Naive thymus-derived CD4-positive, alpha-beta T cell (primary cell): ENCODE results near the gene LCLAT1. TPM values are rescaled to one million over a fixed set of nuclear protein-coding genes. Genes with fewer than 3 reads are reported as not detected.

Experiments used
- ATAC-seq: fragments of 150-1000 bp; cut with Tn5 transposase; 2 replicates; pipeline ENCODE4 v1.10.0; 2021; ENCODE audit warnings: mild to moderate bottlenecking, moderate library complexity
- CTCF ChIA-PET: fragments of 350-600 bp; sonication (Branson Sonifier 250); formaldehyde crosslinking; loops from one replicate; lab custom pipeline; 2021; ENCODE audit warnings: antibody characterized with exemption; lab: Charles Lee
- POLR2A ChIA-PET: fragments of 350-600 bp; sonication (Branson Sonifier 250); formaldehyde crosslinking; loops from one replicate; lab custom pipeline; 2021; ENCODE audit warnings: antibody characterized with exemption, inconsistent platforms; lab: Charles Lee
- DNase-seq, 9 donors: peaks; one replicate each; pipeline versions ENCODE4 v3.0.0 to v3.0.0-alpha.2; 2020 to 2022; ENCODE audit warnings: mixed read lengths in 1 of 9
- H3K27ac ChIP-seq: one replicate; pipeline ENCODE4 v1.7.0; 2013; ENCODE audit warnings: mild to moderate bottlenecking, low read depth, low read length, moderate library complexity
- H3K27me3 ChIP-seq, 2 donors: one replicate each; pipeline ENCODE4 v1.7.0; 2013; ENCODE audit warnings: low read length in 2 of 2, mild to moderate bottlenecking in 2 of 2, moderate library complexity in 2 of 2; ENCODE audit not compliant: control insufficient read depth in 2 of 2, insufficient read depth in 2 of 2
- H3K36me3 ChIP-seq, 3 experiments: 1 replicate in 2 of 3; 2 replicates in 1 of 3; pipeline ENCODE4 v1.7.0; 2013; ENCODE audit warnings: low read length in 3 of 3, mild to moderate bottlenecking in 3 of 3, moderate library complexity in 1 of 3; ENCODE audit not compliant: insufficient read depth in 3 of 3, control insufficient read depth in 2 of 3
- H3K4me1 ChIP-seq, 2 donors: one replicate each; pipeline ENCODE4 v1.7.0; 2013; ENCODE audit warnings: low read length in 2 of 2, mild to moderate bottlenecking in 2 of 2, moderate library complexity in 1 of 2; ENCODE audit not compliant: control insufficient read depth in 2 of 2, insufficient read depth in 2 of 2
- H3K4me3 ChIP-seq: 2 replicates; pipeline ENCODE4 v1.7.0; 2013; ENCODE audit warnings: mild to moderate bottlenecking, low read length
- H3K9me3 ChIP-seq, 3 experiments: 1 replicate in 2 of 3; 2 replicates in 1 of 3; pipeline ENCODE4 v1.7.0; 2013; ENCODE audit warnings: low read length in 3 of 3; ENCODE audit not compliant: control insufficient read depth in 2 of 3
- H3K27ac Mint-ChIP-seq, 9 donors: one replicate each; pipeline ENCODE4 v1.8.0; 2020 to 2022; ENCODE audit warnings: mixed read lengths in 9 of 9, mild to moderate bottlenecking in 8 of 9, moderate library complexity in 5 of 9, inconsistent platforms in 2 of 9
- H3K27me3 Mint-ChIP-seq, 5 donors: one replicate each; pipeline ENCODE4 v1.8.0; 2021 to 2022; ENCODE audit warnings: mixed read lengths in 5 of 5, mild to moderate bottlenecking in 1 of 5
- H3K36me3 Mint-ChIP-seq, 5 donors: one replicate each; pipeline ENCODE4 v1.8.0; 2020 to 2022; ENCODE audit warnings: mixed read lengths in 5 of 5, mild to moderate bottlenecking in 3 of 5, inconsistent platforms in 1 of 5
- H3K4me1 Mint-ChIP-seq, 7 donors: one replicate each; pipeline ENCODE4 v1.8.0; 2020 to 2022; ENCODE audit warnings: mixed read lengths in 7 of 7, mild to moderate bottlenecking in 3 of 7, inconsistent platforms in 1 of 7
- H3K4me3 Mint-ChIP-seq, 10 donors: one replicate each; pipeline ENCODE4 v1.8.0; 2020 to 2022; ENCODE audit warnings: mild to moderate bottlenecking in 10 of 10, mixed read lengths in 10 of 10, moderate library complexity in 6 of 10, inconsistent platforms in 2 of 10
- H3K9me3 Mint-ChIP-seq, 11 donors: one replicate each; pipeline ENCODE4 v1.8.0; 2020 to 2022; ENCODE audit warnings: mixed read lengths in 11 of 11, mild to moderate bottlenecking in 4 of 11, inconsistent platforms in 1 of 11, moderate library complexity in 1 of 11
- intact Hi-C, 2 donors: fragments of 100-400 bp; cut with micrococcal nuclease; formaldehyde crosslinking; loops; one replicate each; pipeline ENCODE4 v1.15.1; 2023
- polyA plus RNA-seq, 2 donors: library from polyadenylated mRNA; unstranded; fragments of 300-500 nt; fragmentation: Illumina TruSeq; gene quantifications; one replicate each; pipeline ENCODE4 v1.2.3, GENCODE V29; 2021
- total RNA-seq, 6 experiments: library from RNA in 5 of 6; stranded (reverse) in 5 of 6; gene quantifications; 1 replicate in 5 of 6; 2 replicates in 1 of 6; pipeline ENCODE4 v1.2.3 and lab custom pipeline; 2021 to 2026

LCLAT1 gene
- total and polyA plus RNA-seq, 7 experiments from 2014 or later, result 16.2 to 37.6 (median 22.2) TPM

GRCh38 chr2:30645745-30646119 lies 198.7 kb downstream of the LCLAT1 start:
- no peaks in the 10 kb centered on the region for H3K9me3 ChIP-seq
- H3K27me3 ChIP-seq, result no peaks in the 10 kb centered on the region
- peaks cover 0 to 9% (median 0%) of the 10 kb centered on the region in 3 experiments for H3K36me3 ChIP-seq
- intact Hi-C loops, result no loop called here
- POLR2A ChIA-PET, result no interaction called here
- no peak overlapping the region for H3K4me3 ChIP-seq
- ATAC-seq, result no peak
- no peaks in the 10 kb centered on the region for H3K9me3 Mint-ChIP-seq
- no peaks in the 10 kb centered on the region for H3K4me1 ChIP-seq
- H3K4me3 Mint-ChIP-seq, result no peak overlapping the region
- peaks cover 0 to 2% (median 0%) of the 10 kb centered on the region in 7 donors for H3K4me1 Mint-ChIP-seq
- peak overlapping the region in 1 of 9 donors; percentile 66 for H3K27ac Mint-ChIP-seq
- no peaks in the 10 kb centered on the region for H3K27me3 Mint-ChIP-seq
- peaks cover 0 to 10% (median 3%) of the 10 kb centered on the region in 5 donors for H3K36me3 Mint-ChIP-seq
- H3K27ac ChIP-seq, result no peak overlapping the region
- DNase-seq, result no peak
- CTCF ChIA-PET, result no interaction called here

GRCh38 chr2:30647752-30648457 lies 200.9 kb downstream of the LCLAT1 start:
- intact Hi-C loops, result no loop called here
- H3K9me3 Mint-ChIP-seq, result no peaks in the 10 kb centered on the region
- no peaks in the 10 kb centered on the region for H3K27me3 Mint-ChIP-seq
- peaks cover 0 to 2% (median 0%) of the 10 kb centered on the region in 7 donors for H3K4me1 Mint-ChIP-seq
- peaks cover 0 to 6% (median 0%) of the 10 kb centered on the region in 5 donors for H3K36me3 Mint-ChIP-seq
- Histone ChIP-seq H3K4me3 (no peak overlapping the region), H3K27ac (no peak overlapping the region), H3K36me3 (peaks cover 0 to 3% (median 0%) of the 10 kb centered on the region in 3 experiments), H3K4me1 (no peaks in the 10 kb centered on the region), H3K27me3 (no peaks in the 10 kb centered on the region), H3K9me3 (no peaks in the 10 kb centered on the region)
- POLR2A ChIA-PET, result interaction anchor here (0.7 to 0.9 kb wide), 2 partner anchors 40 to 41 kb away, joined by 3 to 7 read pairs; no protein-coding TSS in a partner anchor
- DNase-seq (no peak), ATAC-seq (no peak)
- CTCF ChIA-PET, result no interaction called here
- H3K27ac Mint-ChIP-seq, result peak overlapping the region in 1 of 9 donors; percentile 51
- no peak overlapping the region for H3K4me3 Mint-ChIP-seq

GRCh38 chr2:30649278-30649677 lies 202.2 kb downstream of the LCLAT1 start:
- Mint-ChIP-seq H3K4me3 (no peak overlapping the region), H3K4me1 (peaks cover 0 to 2% (median 0%) of the 10 kb centered on the region in 7 donors), H3K27ac (no peak overlapping the region), H3K27me3 (no peaks in the 10 kb centered on the region), H3K36me3 (peaks cover 0 to 5% (median 0%) of the 10 kb centered on the region in 5 donors), H3K9me3 (no peaks in the 10 kb centered on the region)
- H3K4me1 ChIP-seq, result no peaks in the 10 kb centered on the region
- ChIA-PET CTCF (no interaction called here), POLR2A (no interaction called here)
- H3K27me3 ChIP-seq, result no peaks in the 10 kb centered on the region
- H3K36me3 ChIP-seq, result no peaks in the 10 kb centered on the region
- DNase-seq, result no peak
- ATAC-seq, result no peak
- no peak overlapping the region for H3K27ac ChIP-seq
- H3K4me3 ChIP-seq, result no peak overlapping the region
- no peaks in the 10 kb centered on the region for H3K9me3 ChIP-seq
- intact Hi-C loops, result no loop called here

- no peak overlapping the region for H3K27ac Mint-ChIP-seq
- CTCF ChIA-PET, result no interaction called here
These were observed 202.8 kb downstream of the LCLAT1 start for GRCh38 chr2:30649828-30650227.

GRCh38 chr2:30652271-30652915 lies 205.3 kb downstream of the LCLAT1 start:
- CTCF ChIA-PET, result interaction anchor here (0.6 to 0.8 kb wide), 2 partner anchors 445 to 581 kb away, joined by 3 read pairs; partner anchors contain the start of gene EHD3
- Histone ChIP-seq H3K9me3 (no peaks in the 10 kb centered on the region), H3K36me3 (no peaks in the 10 kb centered on the region), H3K27me3 (no peaks in the 10 kb centered on the region), H3K27ac (no peak overlapping the region), H3K4me1 (no peaks in the 10 kb centered on the region), H3K4me3 (no peak overlapping the region)
- no peaks in the 10 kb centered on the region for H3K36me3 Mint-ChIP-seq
- no peak overlapping the region for H3K4me3 Mint-ChIP-seq
- no peaks in the 10 kb centered on the region for H3K4me1 Mint-ChIP-seq
- no peaks in the 10 kb centered on the region for H3K9me3 Mint-ChIP-seq
- POLR2A ChIA-PET, result no interaction called here
- intact Hi-C loops, result no loop called here
- no peak overlapping the region for H3K27ac Mint-ChIP-seq
- no peak for DNase-seq
- no peaks in the 10 kb centered on the region for H3K27me3 Mint-ChIP-seq
- no peak for ATAC-seq

More at GRCh38 chr2:30649828-30650227, 202.8 kb downstream of the LCLAT1 start:
- Histone ChIP-seq H3K27me3 (no peaks in the 10 kb centered on the region), H3K36me3 (no peaks in the 10 kb centered on the region), H3K27ac (no peak overlapping the region), H3K4me1 (no peaks in the 10 kb centered on the region), H3K9me3 (no peaks in the 10 kb centered on the region), H3K4me3 (no peak overlapping the region)
- Mint-ChIP-seq H3K4me1 (peaks cover 0 to 2% (median 0%) of the 10 kb centered on the region in 7 donors), H3K36me3 (peaks cover 0 to 3% (median 0%) of the 10 kb centered on the region in 5 donors), H3K27me3 (no peaks in the 10 kb centered on the region), H3K4me3 (no peak overlapping the region), H3K9me3 (no peaks in the 10 kb centered on the region)
- POLR2A ChIA-PET, result no interaction called here
- no peak for ATAC-seq
- DNase-seq, result no peak
- intact Hi-C loops, result no loop called here

- CTCF ChIA-PET, result interaction anchor here (1.2 kb wide), 1 partner anchor 489 kb away, joined by 3 read pairs; no protein-coding TSS in a partner anchor
- Histone ChIP-seq H3K4me3 (no peak overlapping the region), H3K27ac (no peak overlapping the region), H3K36me3 (no peaks in the 10 kb centered on the region), H3K9me3 (no peaks in the 10 kb centered on the region), H3K4me1 (no peaks in the 10 kb centered on the region), H3K27me3 (no peaks in the 10 kb centered on the region)
- intact Hi-C loops, result no loop called here
- Mint-ChIP-seq H3K27ac (no peak overlapping the region), H3K4me1 (peaks cover 0 to 1% (median 0%) of the 10 kb centered on the region in 7 donors), H3K27me3 (no peaks in the 10 kb centered on the region), H3K4me3 (no peak overlapping the region), H3K9me3 (no peaks in the 10 kb centered on the region), H3K36me3 (no peaks in the 10 kb centered on the region)
- no peak for DNase-seq
- POLR2A ChIA-PET, result no interaction called here
- peak; percentile 24 for ATAC-seq
These were observed 206.8 kb downstream of the LCLAT1 start for GRCh38 chr2:30653847-30654246.
